Right ventricle myocardium superior (tissue), 1 donor: Measurements from ENCODE around the gene ITGAE. TPM values are rescaled to one million over a fixed set of nuclear protein-coding genes. Genes with fewer than 3 reads are reported as not detected.
"Not testable (repeated sequence)": the region's sequence is repeated elsewhere in the genome, so short reads cannot be mapped to it uniquely, and the experiment has no call there.

Experiments
- ATAC-seq: fragments of 200-7000 bp; cut with Tn5 transposase; one replicate; pipeline ENCODE4 v1.9.1; 2020; ENCODE audit warnings: mild to moderate bottlenecking; ENCODE audit not compliant: poor library complexity
- DNase-seq: peaks from one replicate; pipeline ENCODE4 v3.0.0-alpha.2; 2020
- intact Hi-C: fragments of 100-400 bp; cut with DNase I; formaldehyde crosslinking; loops from one replicate; pipeline ENCODE4 v1.11.2; 2022
- total RNA-seq: library from RNA; stranded (reverse); fragmentation: NEBNext Ultra II Directional; extraction: Animal tissue kit (Norgen Biotek cat#: 25700); gene quantifications from one replicate; pipeline ENCODE4 v1.2.1, GENCODE V29; 2021
- donor health status: DM: no; HTN: yes; CAD: no; lungs with severe emphysema.

ITGAE gene
- total RNA-seq, 1 donor from 2014 or later, result 14.8 TPM

GRCh38 chr17:3722716-3723115 is 78.3 kb downstream of the ITGAE start:
- ATAC-seq, result no peak
- intact Hi-C loops, result no loop called here
- no peak for DNase-seq

GRCh38 chr17:3719265-3719664 is 81.7 kb downstream of the ITGAE start:
- intact Hi-C loops, result no loop called here
- DNase-seq (no peak), ATAC-seq (no peak)

DNA sequence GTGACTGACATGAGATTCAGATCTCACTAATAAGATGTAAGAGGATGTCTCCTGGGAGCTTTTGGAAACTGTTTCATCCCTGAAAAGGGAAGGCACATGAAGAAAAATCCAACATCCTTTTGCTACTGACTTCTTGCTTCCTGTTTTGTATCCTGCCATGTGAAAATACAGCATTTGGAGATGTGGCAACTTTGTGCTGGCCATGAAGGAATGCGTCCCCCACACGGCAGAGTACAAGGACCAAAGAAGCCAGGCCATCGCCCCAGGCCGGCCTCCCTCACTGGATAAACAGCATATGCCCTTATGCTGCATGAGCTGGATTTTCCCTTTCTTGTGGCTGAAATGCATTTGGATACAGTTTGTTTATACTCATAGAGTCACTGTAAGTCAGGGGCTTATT is 82.8 kb downstream of the ITGAE start:
- intact Hi-C loops, result no loop called here
- ATAC-seq (no peak), DNase-seq (no peak)

DNA sequence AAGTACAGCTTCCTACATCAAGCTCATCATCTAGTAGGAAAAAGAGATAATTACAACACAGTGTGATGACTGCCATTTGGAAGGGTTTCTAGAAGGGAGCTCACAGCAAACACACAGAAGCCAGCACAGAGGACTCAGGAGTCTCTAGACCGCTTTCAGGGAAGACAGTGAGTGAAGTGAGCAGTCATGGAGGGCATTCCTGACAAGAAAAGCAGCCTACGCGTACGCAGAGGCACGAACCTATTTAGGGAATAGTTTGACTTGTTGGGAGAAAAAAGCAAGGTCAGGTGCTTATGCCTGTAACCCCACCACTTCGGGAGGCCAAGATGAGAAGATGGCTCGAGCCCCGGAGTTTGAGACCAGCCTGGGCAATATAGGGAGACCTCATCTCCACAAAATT is 85.7 kb downstream of the ITGAE start:
- no peak for ATAC-seq
- no peak for DNase-seq
- intact Hi-C loops, result no loop called here

GRCh38 chr17:3712811-3713463 is 88.1 kb downstream of the ITGAE start:
- DNase-seq, result no peak
- intact Hi-C loops, result no loop called here
- no peak for ATAC-seq

GRCh38 chr17:3710951-3711383 is 90.0 kb downstream of the ITGAE start:
- DNase-seq (no peak), ATAC-seq (peak; percentile 20)
- intact Hi-C loops, result no loop called here

GRCh38 chr17:3708366-3708765 is 92.6 kb downstream of the ITGAE start:
- ATAC-seq (no peak), DNase-seq (no peak)
- intact Hi-C loops, result no loop called here

- intact Hi-C loops, ATAC-seq, DNase-seq: not testable (repeated sequence)
Measured at GRCh38 chr17:3705718-3705984, 95.3 kb downstream of the ITGAE start.

- ATAC-seq, result no peak
- no peak for DNase-seq
- intact Hi-C loops, result no loop called here
Measured at GRCh38 chr17:3704931-3705717, 95.9 kb downstream of the ITGAE start.

DNA sequence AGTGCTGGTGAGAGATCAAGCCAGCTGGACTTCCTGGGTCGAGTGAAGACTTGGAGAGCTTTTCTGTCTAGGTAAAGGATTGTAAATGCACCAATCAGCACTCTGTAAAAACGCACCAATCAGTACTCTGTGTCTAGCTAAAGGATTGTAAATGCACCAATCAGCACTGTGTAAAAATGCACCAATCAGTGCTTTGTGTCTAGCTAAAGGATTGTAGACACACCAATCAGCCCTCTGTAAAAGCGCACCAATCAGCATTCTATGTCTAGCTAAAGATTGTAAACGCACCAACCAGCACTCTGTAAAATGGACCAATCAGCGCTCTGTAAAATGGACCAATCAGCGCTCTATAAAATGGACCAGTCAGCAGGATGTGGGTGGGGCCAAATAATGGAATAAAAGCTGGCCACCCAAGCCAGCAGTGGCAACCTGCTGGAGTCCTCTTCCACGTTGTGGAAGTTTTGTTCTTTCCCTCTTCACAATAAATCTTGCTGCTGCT is 98.9 kb downstream of the ITGAE start:
- DNase-seq, ATAC-seq, intact Hi-C loops: not testable (repeated sequence)

- no peak for DNase-seq
- ATAC-seq, result no peak
- intact Hi-C loops, result no loop called here
Measured at GRCh38 chr17:3699951-3700350, 101.0 kb downstream of the ITGAE start.

- DNase-seq, result no peak
Measured at GRCh38 chr17:3698139-3698538, 102.8 kb downstream of the ITGAE start.

DNA sequence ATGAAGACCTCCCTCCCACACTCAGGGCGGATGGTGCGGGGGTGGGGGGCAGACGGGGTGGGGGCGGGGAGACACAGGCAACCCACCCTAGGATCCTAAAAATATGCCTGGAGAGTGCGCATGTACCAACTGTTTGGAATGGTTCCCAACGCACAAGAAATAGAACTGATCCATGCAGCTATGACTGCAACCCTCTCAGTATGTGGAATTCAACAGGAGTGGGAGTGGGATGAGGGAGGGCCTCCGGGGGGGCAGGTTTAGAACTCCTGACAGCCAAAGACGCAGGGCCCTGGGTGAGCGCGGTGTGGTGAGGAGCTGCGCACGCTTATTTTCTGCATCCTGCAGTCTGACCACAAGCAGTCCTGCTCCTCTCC is 103.9 kb downstream of the ITGAE start:
- ATAC-seq, result peak; percentile 37
- DNase-seq, result no peak
- intact Hi-C loops, result no loop called here

More at GRCh38 chr17:3698139-3698538, 102.8 kb downstream of the ITGAE start:
- intact Hi-C loops, result no loop called here
- ATAC-seq, result no peak

DNA sequence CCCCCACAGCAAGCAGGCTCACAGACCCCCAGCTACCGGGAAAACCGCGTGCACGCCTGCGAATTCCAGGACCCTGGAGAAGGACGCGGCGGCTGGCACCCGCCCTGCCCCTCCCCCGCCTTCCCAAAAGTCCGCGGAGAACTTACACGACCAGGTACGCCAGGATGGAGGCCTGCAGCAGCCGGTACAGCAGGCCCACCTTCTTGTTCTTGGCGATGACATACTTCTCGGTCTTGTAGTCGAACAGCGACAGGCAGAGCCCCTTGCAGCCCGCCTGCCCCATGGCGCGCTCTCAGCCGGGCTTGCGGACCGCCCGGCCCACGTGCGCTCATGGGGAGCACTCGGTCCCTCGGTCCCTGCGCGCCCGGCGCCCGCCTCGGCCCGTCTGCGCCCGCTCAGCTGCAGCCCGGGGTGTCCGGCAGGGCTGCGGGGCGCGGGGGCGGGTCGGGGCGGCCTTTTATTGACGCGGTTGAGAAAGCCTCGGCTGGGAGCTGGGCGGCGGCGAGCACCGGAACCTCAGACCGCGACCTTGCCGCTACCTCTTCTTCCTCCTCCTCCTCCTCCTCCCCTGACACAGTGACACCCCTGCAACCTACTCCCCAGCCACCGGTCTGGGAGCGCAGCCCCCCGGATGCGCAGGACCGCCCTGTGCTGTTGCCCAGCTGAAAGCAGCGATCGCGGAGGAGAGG is 105.1 kb downstream of the ITGAE start, which contains the start of gene P2RX5:
TSS of gene P2RX5 (minus strand) at position 433 of the 689 bp plus-strand sequence. CDS start at position 283, 150 bp downstream.
- intact Hi-C loops, result no loop called here
- ATAC-seq (peak; percentile 67), DNase-seq (no peak)

DNA sequence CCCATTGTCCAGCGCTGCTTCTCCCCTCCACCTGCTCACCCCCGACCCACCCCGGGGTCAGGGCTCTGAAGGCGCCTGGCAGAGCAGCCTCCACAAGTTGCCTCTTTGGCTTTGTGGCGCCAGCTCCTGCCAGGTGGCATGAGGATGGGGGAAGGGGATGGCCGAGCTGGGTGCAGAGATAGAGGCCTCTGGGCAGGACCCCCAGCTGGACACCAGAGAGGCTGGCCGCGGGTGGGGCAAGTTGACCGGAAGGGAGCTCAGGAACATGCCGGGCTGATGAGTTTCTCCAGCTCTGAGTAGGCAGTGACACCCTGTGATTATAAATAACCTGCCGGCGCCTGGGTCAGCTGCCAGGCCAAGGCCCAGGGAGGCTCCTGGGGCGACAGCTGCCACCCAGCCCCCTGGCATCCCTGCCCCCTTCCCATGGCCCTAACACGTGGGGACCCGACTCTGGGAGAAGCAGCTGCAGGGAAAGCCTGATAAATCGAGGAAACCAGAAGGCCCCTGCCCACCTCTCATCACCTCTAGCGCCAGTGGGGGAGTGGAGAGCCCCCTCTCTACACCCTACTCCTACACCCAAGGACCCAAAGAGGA is 105.8 kb downstream of the ITGAE start:
- DNase-seq (peak; percentile 61), ATAC-seq (peak; percentile 90)
- intact Hi-C loops, result no loop called here

GRCh38 chr17:3693829-3694231 is 107.2 kb downstream of the ITGAE start:
- ATAC-seq, result no peak
- intact Hi-C loops, result no loop called here

DNA sequence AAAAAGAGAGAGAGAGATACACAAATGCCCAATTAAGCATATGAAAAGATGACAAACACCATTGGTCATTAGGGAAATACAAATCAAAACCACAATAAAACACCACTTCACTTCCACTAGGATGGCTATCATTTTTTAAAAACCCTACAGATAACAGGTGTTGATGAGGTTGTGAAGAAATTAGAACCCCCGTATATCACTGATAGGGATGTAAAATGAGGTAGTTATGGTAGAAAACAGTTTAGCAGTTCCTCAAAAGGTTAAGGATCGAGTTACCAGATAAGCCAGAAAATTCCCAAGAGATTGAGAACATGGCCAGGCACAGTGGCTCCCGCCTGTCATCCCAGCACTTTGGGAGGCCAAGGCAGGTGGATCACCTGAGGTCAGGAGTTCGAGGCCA is 107.8 kb downstream of the ITGAE start:
- intact Hi-C loops, result no loop called here
- ATAC-seq, result no peak
- no peak for DNase-seq

More at GRCh38 chr17:3693829-3694231, 107.2 kb downstream of the ITGAE start:
- DNase-seq, result no peak

DNA sequence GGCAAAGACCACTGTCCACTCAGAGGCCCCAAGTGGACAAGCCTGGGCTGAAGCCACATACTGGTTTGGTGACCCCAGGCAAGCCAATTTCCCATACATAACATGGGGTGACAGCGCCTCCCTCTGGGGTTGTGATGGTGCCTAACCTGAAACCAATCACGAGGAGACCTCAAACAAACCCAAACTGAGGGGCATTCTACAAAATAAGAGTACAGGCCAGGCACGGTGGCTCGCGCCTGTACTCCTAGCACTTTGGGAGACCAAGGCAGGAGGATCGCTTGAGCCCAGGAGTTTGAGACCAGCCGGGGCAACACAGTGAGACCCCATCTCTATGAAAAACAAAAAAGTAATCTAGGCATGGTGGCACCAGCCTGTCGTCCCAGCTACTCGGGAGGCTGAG is 108.6 kb downstream of the ITGAE start:
- no peak for DNase-seq
- intact Hi-C loops, result no loop called here
- ATAC-seq, result no peak

DNA sequence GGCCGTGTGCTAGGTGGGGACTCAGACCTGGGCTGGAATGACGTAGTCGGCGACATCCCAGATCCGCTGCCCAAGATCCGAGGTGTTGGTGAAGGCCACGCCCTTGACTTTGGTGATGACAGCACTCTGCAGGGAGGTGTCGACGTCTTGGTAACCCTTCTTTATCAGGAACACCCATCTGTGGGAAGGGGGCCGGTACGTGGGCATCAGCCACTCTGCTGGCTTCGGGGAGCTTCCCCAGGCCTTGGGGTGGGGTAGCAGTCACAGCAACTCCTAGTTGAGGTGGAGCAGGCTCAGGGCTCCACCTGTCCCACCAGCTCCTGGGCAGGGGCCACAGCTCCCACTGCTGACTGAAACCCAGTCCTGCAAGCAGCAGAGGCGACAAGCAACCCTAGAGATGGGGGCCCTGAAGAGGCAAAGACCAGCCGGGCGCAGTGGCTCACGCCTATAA is 109.3 kb downstream of the ITGAE start:
- intact Hi-C loops, result no loop called here
- ATAC-seq, result no peak
- DNase-seq, result no peak
